Type B pancreatic cell (in vitro differentiated cells): ENCODE measurements around the gene PITPNM1. TPM values are rescaled to one million over a fixed set of nuclear protein-coding genes. Genes with fewer than 3 reads are reported as not detected.
A peak's percentile ranks its signal among the peaks of the same experiment; 100 is the strongest.

ENCODE experiments used
- DNase-seq: peaks from one replicate; pipeline ENCODE4 v3.0.0; 2021; ENCODE audit warnings: mixed read lengths; ENCODE audit not compliant: unreplicated experiment; ENCODE audit errors: extremely low spot score
- H3K27ac Mint-ChIP-seq: 2 replicates; pipeline ENCODE4 v1.8.0; 2021; ENCODE audit warnings: mild to moderate bottlenecking, mixed read lengths
- H3K27me3 Mint-ChIP-seq: 2 replicates; pipeline ENCODE4 v1.8.0; 2021; ENCODE audit warnings: mixed read lengths
- H3K36me3 Mint-ChIP-seq: 2 replicates; pipeline ENCODE4 v1.8.0; 2021; ENCODE audit warnings: mixed read lengths
- H3K4me1 Mint-ChIP-seq: one replicate; pipeline ENCODE4 v1.8.0; 2021; ENCODE audit warnings: mixed read lengths; ENCODE audit not compliant: unreplicated experiment
- H3K4me3 Mint-ChIP-seq: 2 replicates; pipeline ENCODE4 v1.8.0; 2021; ENCODE audit warnings: mild to moderate bottlenecking, mixed read lengths
- H3K9me3 Mint-ChIP-seq: 2 replicates; pipeline ENCODE4 v1.8.0; 2021; ENCODE audit warnings: mixed read lengths
- CTCF ChIP-seq: fragments of 200-600 bp; sonication (generic); conservative IDR thresholded peaks from 2 replicates; pipeline ENCODE4 v1.5.0; 2021; ENCODE audit warnings: antibody characterized with exemption, mild to moderate bottlenecking
- total RNA-seq: library from RNA; stranded (reverse); gene quantifications from 2 replicates; pipeline ENCODE4 v1.2.1, GENCODE V29; 2021; ENCODE audit warnings: low replicate concordance

The PITPNM1 gene
- total RNA-seq, 1 donor from 2014 or later: 51.7 TPM

- no peak for TF ChIP-seq CTCF
- Mint-ChIP-seq H3K4me1 (peaks cover 10% of the 10 kb centered on the region), H3K9me3 (no peaks in the 10 kb centered on the region), H3K4me3 (no peak overlapping the region), H3K36me3 (peaks cover 8% of the 10 kb centered on the region), H3K27ac (peak overlapping the region; percentile 14), H3K27me3 (peaks cover 5% of the 10 kb centered on the region)
- DNase-seq: no peak
Observed at GRCh38 chr11:67500831-67501715, 4.1 kb downstream of the PITPNM1 start.

- H3K27ac Mint-ChIP-seq: peak overlapping the region; percentile 14
- H3K9me3 Mint-ChIP-seq: no peaks in the 10 kb centered on the region
- no peak for DNase-seq
- H3K27me3 Mint-ChIP-seq: peaks cover 5% of the 10 kb centered on the region
- TF ChIP-seq CTCF: no peak
- H3K4me3 Mint-ChIP-seq: no peak overlapping the region
- H3K4me1 Mint-ChIP-seq: peaks cover 6% of the 10 kb centered on the region
- H3K36me3 Mint-ChIP-seq: peaks cover 8% of the 10 kb centered on the region
Observed at GRCh38 chr11:67500484-67500821, 4.7 kb downstream of the PITPNM1 start.

GRCh38 chr11:67499808-67500483, 5.2 kb downstream of the PITPNM1 start:
- H3K27me3 Mint-ChIP-seq: peaks cover 5% of the 10 kb centered on the region
- TF ChIP-seq CTCF: no peak
- H3K36me3 Mint-ChIP-seq: peaks cover 8% of the 10 kb centered on the region
- no peaks in the 10 kb centered on the region for H3K9me3 Mint-ChIP-seq
- DNase-seq: no peak
- no peak overlapping the region for H3K27ac Mint-ChIP-seq
- H3K4me3 Mint-ChIP-seq: no peak overlapping the region
- H3K4me1 Mint-ChIP-seq: peaks cover 5% of the 10 kb centered on the region

GRCh38 chr11:67498544-67498972, 6.6 kb downstream of the PITPNM1 start:
- no peak overlapping the region for H3K4me3 Mint-ChIP-seq
- H3K4me1 Mint-ChIP-seq: peaks cover 5% of the 10 kb centered on the region
- H3K9me3 Mint-ChIP-seq: no peaks in the 10 kb centered on the region
- TF ChIP-seq CTCF: no peak
- peaks cover 5% of the 10 kb centered on the region for H3K27me3 Mint-ChIP-seq
- DNase-seq: no peak
- no peak overlapping the region for H3K27ac Mint-ChIP-seq
- peaks cover 8% of the 10 kb centered on the region for H3K36me3 Mint-ChIP-seq

GRCh38 chr11:67497656-67498291, 7.4 kb downstream of the PITPNM1 start:
- H3K27ac Mint-ChIP-seq: no peak overlapping the region
- H3K4me1 Mint-ChIP-seq: peaks cover 1% of the 10 kb centered on the region
- H3K36me3 Mint-ChIP-seq: peaks cover 8% of the 10 kb centered on the region
- TF ChIP-seq CTCF: no peak
- no peak for DNase-seq
- H3K27me3 Mint-ChIP-seq: peaks cover 1% of the 10 kb centered on the region
- H3K4me3 Mint-ChIP-seq: no peak overlapping the region
- H3K9me3 Mint-ChIP-seq: no peaks in the 10 kb centered on the region
